HepG2 (cell line): ENCODE measurements around the gene FAF1. TPM values are rescaled to one million over a fixed set of nuclear protein-coding genes. Genes with fewer than 3 reads are reported as not detected.

Experiments
- ARNT ChIP-seq: fragments of 450-650 bp; IDR thresholded peaks from 2 replicates; pipeline ENCODE4 v1.6.1; 2017
- ATRX ChIP-seq: sonication (generic); formaldehyde crosslinking; IDR thresholded peaks from 2 replicates; pipeline ENCODE4 v1.4.0; 2020; ENCODE audit warnings: missing genetic modification reagents, borderline replicate concordance
- HOXA3 ChIP-seq: sonication (generic); formaldehyde crosslinking; IDR thresholded peaks from 2 replicates; pipeline ENCODE4 v1.5.0; 2020; ENCODE audit warnings: missing genetic modification reagents
- PHF20 ChIP-seq: sonication (generic); formaldehyde crosslinking; IDR thresholded peaks from 2 replicates; pipeline ENCODE4 v1.5.0; 2020; ENCODE audit warnings: mild to moderate bottlenecking, missing genetic modification reagents
- PLRG1 ChIP-seq: fragments of 450-650 bp; conservative IDR thresholded peaks from 2 replicates; pipeline ENCODE4 v1.6.1; 2016
- POGK ChIP-seq: sonication (generic); formaldehyde crosslinking; conservative IDR thresholded peaks from 2 replicates; pipeline ENCODE4 v1.8.0; 2022; ENCODE audit warnings: mild to moderate bottlenecking, moderate library complexity, missing genetic modification reagents
- RBM39 ChIP-seq: fragments of 200-400 bp; formaldehyde crosslinking; IDR thresholded peaks from one replicate; pipeline ENCODE4 v1.6.1; 2018; ENCODE audit warnings: antibody characterized with exemption, mild to moderate bottlenecking, low read depth, low read length; ENCODE audit not compliant: poor library complexity, severe bottlenecking
- SALL1 ChIP-seq: sonication (generic); formaldehyde crosslinking; IDR thresholded peaks from 2 replicates; pipeline ENCODE4 v1.8.0; 2022; ENCODE audit warnings: mild to moderate bottlenecking, missing genetic modification reagents
- ZBTB20 ChIP-seq: sonication (generic); formaldehyde crosslinking; IDR thresholded peaks from 2 replicates; pipeline ENCODE4 v1.8.1; 2023; ENCODE audit warnings: missing genetic modification reagents, low read depth, mild to moderate bottlenecking, borderline replicate concordance
- ZFYVE20 ChIP-seq: sonication (generic); formaldehyde crosslinking; IDR thresholded peaks from 2 replicates; pipeline ENCODE4 v1.8.0; 2023; ENCODE audit warnings: low read depth, mild to moderate bottlenecking, moderate library complexity, missing genetic modification reagents, borderline replicate concordance
- ZNF10 ChIP-seq: sonication (generic); formaldehyde crosslinking; IDR thresholded peaks from 2 replicates; pipeline ENCODE4 v1.4.0; 2020; ENCODE audit warnings: mild to moderate bottlenecking, low read depth, missing genetic modification reagents, borderline replicate concordance
- ZNF20 ChIP-seq: sonication (generic); formaldehyde crosslinking; IDR thresholded peaks from 2 replicates; pipeline ENCODE4 v1.4.0; 2020; ENCODE audit warnings: mild to moderate bottlenecking, moderate library complexity, missing genetic modification reagents
- ZNF234 ChIP-seq: sonication (generic); formaldehyde crosslinking; conservative IDR thresholded peaks from 2 replicates; pipeline ENCODE4 v1.5.1; 2020; ENCODE audit warnings: mild to moderate bottlenecking, missing genetic modification reagents
- ZNF235 ChIP-seq: sonication (generic); formaldehyde crosslinking; IDR thresholded peaks from 2 replicates; pipeline ENCODE4 v1.8.1; 2023; ENCODE audit warnings: mild to moderate bottlenecking, missing genetic modification reagents, borderline replicate concordance
- ZNF251 ChIP-seq: sonication (generic); formaldehyde crosslinking; IDR thresholded peaks from 2 replicates; pipeline ENCODE4 v1.9.0; 2021; ENCODE audit warnings: mild to moderate bottlenecking, missing genetic modification reagents
- ZNF557 ChIP-seq: sonication (generic); formaldehyde crosslinking; IDR thresholded peaks from 2 replicates; pipeline ENCODE4 v1.4.0; 2020; ENCODE audit warnings: missing genetic modification reagents
- ZNF740 ChIP-seq: sonication (generic); formaldehyde crosslinking; IDR thresholded peaks from 2 replicates; pipeline ENCODE4 v1.4.0; 2020; ENCODE audit warnings: missing genetic modification reagents
- ZNF773 ChIP-seq: sonication (generic); formaldehyde crosslinking; IDR thresholded peaks from 2 replicates; pipeline ENCODE4 v1.4.0; 2020; ENCODE audit warnings: missing genetic modification reagents, borderline replicate concordance
- ZSCAN25 ChIP-seq: sonication (generic); formaldehyde crosslinking; IDR thresholded peaks from 2 replicates; pipeline ENCODE4 v1.8.0; 2022; ENCODE audit warnings: mild to moderate bottlenecking, missing genetic modification reagents
- polyA plus RNA-seq, 8 experiments: library from polyadenylated mRNA; depleted of rRNA in 3 of 8; stranded (reverse) in 7 of 8; unstranded in 1 of 8; fragments of >200 nt; fragmentation: Illumina TruSeq in 4 of 8; extraction: Trizol in 4 of 8; gene quantifications; 2 replicates each; pipeline versions ENCODE4 v1.2.1 to v1.2.3, GENCODE V29; 2011 to 2016; ENCODE audit warnings: low read depth in 4 of 8, missing spikeins in 1 of 8, mixed read lengths in 1 of 8; ENCODE audit not compliant: insufficient read depth in 1 of 8
- total RNA-seq, 5 experiments: library from RNA; depleted of rRNA; stranded (reverse); fragments of >200 nt; fragmentation: Illumina TruSeq; extraction: Trizol; gene quantifications; 2 replicates each; pipeline ENCODE4 v1.2.3, GENCODE V29; 2016; ENCODE audit warnings: low read depth in 1 of 5
- TF ChIP-seq, protein P1 (sequence below): sonication (generic); formaldehyde crosslinking; IDR thresholded peaks from 2 replicates; pipeline ENCODE4 v1.4.0; 2020; ENCODE audit warnings: missing genetic modification reagents
- TF ChIP-seq, protein P2 (sequence below): IDR thresholded peaks from 2 replicates; pipeline ENCODE4 v1.6.1; 2012; ENCODE audit warnings: low read length, improper control_type of control experiment
- TF ChIP-seq, protein P3 (sequence below): sonication (generic); formaldehyde crosslinking; IDR thresholded peaks from 2 replicates; pipeline ENCODE4 v1.5.1; 2020; ENCODE audit warnings: missing genetic modification reagents, mild to moderate bottlenecking, borderline replicate concordance

The FAF1 gene
- total and polyA plus RNA-seq, 2 of the 13 experiments (the other 11 are each of a cell fraction or from before 2014, with no cell fraction given): 19.4 to 63.3 TPM

DNA sequence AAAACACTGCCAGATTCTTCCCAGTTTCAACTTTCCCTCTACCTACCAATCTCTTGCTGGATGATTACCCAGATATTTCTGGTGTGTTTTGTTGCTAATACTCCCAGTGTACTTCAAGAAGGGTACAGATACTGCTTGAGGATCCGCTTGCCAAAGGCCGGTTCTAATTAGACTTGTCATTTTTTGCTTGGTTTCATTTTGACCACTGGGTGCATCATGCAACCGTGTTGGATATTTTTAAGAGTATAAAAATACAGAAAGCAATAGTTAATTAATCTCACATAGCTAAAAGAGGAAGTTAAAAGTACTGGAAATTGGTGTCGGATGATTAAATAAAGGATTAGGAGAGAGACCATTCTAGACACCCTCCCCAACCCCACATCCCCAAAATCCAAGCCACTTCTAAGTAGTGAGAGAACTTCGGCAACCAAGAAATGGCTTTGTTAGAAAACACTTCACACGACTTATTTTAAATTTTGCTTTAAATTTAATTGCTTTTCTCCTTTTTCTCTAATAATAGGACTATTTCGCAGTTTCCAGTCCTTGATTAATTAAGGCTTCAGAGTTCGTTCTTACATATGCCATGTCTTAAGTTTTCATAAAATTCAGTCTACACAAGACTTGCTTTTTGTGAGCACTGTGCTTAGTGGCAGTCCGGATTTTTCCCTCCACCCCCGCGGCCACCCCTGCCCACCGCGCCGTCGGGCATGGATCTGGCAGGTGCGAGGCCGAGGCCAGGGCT is 7.5 kb upstream of the FAF1 start (continued):
- TF ChIP-seq ZBTB20 (CRISPR knock-in tag) (0 out of 2 replicates have a peak, but pooled peaks have one; percentile 63), ZNF740 (CRISPR knock-in tag) (no peak), HOXA3 (no peak), ZNF773 (CRISPR knock-in tag) (no peak), ZNF234 (CRISPR knock-in tag) (0 out of 2 replicates have a peak, but pooled peaks have one; percentile 34), PHF20 (CRISPR knock-in tag) (no peak), RBM39 (no peak), ARNT (no peak), SALL1 (CRISPR knock-in tag) (no peak), ZSCAN25 (CRISPR knock-in tag) (no peak), ZFYVE20 (CRISPR knock-in tag) (no peak), ZNF20 (CRISPR knock-in tag) (no peak), ZNF235 (no peak), PLRG1 (no peak), ATRX (no peak), ZNF251 (CRISPR knock-in tag) (no peak), POGK (CRISPR knock-in tag) (no peak; the same call in 1 of the 2 replicates), ZNF557 (CRISPR knock-in tag) (no peak), ZNF10 (CRISPR knock-in tag) (no peak)
- TF ChIP-seq, protein P1, sequence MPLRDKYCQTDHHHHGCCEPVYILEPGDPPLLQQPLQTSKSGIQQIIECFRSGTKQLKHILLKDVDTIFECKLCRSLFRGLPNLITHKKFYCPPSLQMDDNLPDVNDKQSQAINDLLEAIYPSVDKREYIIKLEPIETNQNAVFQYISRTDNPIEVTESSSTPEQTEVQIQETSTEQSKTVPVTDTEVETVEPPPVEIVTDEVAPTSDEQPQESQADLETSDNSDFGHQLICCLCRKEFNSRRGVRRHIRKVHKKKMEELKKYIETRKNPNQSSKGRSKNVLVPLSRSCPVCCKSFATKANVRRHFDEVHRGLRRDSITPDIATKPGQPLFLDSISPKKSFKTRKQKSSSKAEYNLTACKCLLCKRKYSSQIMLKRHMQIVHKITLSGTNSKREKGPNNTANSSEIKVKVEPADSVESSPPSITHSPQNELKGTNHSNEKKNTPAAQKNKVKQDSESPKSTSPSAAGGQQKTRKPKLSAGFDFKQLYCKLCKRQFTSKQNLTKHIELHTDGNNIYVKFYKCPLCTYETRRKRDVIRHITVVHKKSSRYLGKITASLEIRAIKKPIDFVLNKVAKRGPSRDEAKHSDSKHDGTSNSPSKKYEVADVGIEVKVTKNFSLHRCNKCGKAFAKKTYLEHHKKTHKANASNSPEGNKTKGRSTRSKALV: 0 out of 2 replicates have a peak, but pooled peaks have one; percentile 22
- TF ChIP-seq, protein P2, sequence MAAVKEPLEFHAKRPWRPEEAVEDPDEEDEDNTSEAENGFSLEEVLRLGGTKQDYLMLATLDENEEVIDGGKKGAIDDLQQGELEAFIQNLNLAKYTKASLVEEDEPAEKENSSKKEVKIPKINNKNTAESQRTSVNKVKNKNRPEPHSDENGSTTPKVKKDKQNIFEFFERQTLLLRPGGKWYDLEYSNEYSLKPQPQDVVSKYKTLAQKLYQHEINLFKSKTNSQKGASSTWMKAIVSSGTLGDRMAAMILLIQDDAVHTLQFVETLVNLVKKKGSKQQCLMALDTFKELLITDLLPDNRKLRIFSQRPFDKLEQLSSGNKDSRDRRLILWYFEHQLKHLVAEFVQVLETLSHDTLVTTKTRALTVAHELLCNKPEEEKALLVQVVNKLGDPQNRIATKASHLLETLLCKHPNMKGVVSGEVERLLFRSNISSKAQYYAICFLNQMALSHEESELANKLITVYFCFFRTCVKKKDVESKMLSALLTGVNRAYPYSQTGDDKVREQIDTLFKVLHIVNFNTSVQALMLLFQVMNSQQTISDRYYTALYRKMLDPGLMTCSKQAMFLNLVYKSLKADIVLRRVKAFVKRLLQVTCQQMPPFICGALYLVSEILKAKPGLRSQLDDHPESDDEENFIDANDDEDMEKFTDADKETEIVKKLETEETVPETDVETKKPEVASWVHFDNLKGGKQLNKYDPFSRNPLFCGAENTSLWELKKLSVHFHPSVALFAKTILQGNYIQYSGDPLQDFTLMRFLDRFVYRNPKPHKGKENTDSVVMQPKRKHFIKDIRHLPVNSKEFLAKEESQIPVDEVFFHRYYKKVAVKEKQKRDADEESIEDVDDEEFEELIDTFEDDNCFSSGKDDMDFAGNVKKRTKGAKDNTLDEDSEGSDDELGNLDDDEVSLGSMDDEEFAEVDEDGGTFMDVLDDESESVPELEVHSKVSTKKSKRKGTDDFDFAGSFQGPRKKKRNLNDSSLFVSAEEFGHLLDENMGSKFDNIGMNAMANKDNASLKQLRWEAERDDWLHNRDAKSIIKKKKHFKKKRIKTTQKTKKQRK: no peak
- TF ChIP-seq, protein P3, sequence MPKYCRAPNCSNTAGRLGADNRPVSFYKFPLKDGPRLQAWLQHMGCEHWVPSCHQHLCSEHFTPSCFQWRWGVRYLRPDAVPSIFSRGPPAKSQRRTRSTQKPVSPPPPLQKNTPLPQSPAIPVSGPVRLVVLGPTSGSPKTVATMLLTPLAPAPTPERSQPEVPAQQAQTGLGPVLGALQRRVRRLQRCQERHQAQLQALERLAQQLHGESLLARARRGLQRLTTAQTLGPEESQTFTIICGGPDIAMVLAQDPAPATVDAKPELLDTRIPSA: 0 out of 2 replicates have a peak, but pooled peaks have one; percentile 48
